ENCODE results near the gene SIGLECL1. TPM values are rescaled to one million over a fixed set of nuclear protein-coding genes. Genes with fewer than 3 reads are reported as not detected.

SIGLECL1 gene
- total RNA-seq, 1 experiment from 2014 or later: not detected

DNA sequence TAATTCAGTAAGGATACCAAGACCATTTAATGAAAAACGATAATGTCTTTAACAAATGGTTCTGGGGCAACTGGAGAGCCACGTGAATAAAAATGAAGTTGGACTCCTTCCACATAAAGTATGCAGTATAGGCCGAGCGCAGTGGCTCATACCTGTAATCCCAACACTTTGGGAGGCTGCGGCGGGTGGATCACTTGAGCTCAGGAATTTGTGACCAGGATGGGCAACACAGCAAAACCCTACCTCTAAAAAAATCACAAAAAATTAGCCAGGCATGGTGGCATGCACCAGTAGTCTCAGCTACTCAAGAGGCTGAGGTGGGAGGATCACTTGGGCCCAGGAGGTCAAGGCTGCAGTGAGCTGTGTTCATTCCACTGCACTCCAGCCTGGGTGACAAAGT lies 46.6 kb upstream of the SIGLECL1 start:
- Histone ChIP-seq H3K23ac (ENCODE audit: insufficient read length, low read depth, low read length) (no peak overlapping the region), H3K4me1 (ENCODE audit: insufficient read depth, low read length) (no peaks in the 10 kb centered on the region), H3K9ac (ENCODE audit: extremely low read depth, insufficient read length, low read length) (no peak overlapping the region), H3K56ac (ENCODE audit: insufficient read length, low read depth, low read length) (no peak overlapping the region), H3K18ac (ENCODE audit: insufficient read length, low read depth, low read length) (no peak overlapping the region), H2BK15ac (ENCODE audit: low read depth, low read length) (no peak overlapping the region), H3K79me1 (ENCODE audit: insufficient read depth, low read depth, low read length, poor library complexity, severe bottlenecking) (no peaks in the 10 kb centered on the region), H3K23me2 (ENCODE audit: insufficient read length, low read depth, low read length, poor library complexity, severe bottlenecking) (peaks cover 2% of the 10 kb centered on the region), H4K5ac (ENCODE audit: insufficient read length, low read depth, low read length) (no peak overlapping the region), H2AFZ (ENCODE audit: low read length) (no peak overlapping the region), H3K27ac (ENCODE audit: insufficient read length, low read depth, low read length) (no peak overlapping the region), H3K14ac (ENCODE audit: insufficient read depth, low read length) (no peak overlapping the region), H2AK5ac (ENCODE audit: insufficient read length, low read length) (no peak overlapping the region), H3K4me2 (ENCODE audit: insufficient read depth, insufficient read length, low read length) (no peak overlapping the region), H3T11ph (ENCODE audit: low read length) (no peak overlapping the region), H3K27me3 (ENCODE audit: insufficient read depth, low read length) (no peaks in the 10 kb centered on the region), H3K9me3 (ENCODE audit: control insufficient read depth, low read depth, low read length) (no peaks in the 10 kb centered on the region), H3K79me2 (ENCODE audit: insufficient read depth, low read length) (no peaks in the 10 kb centered on the region), H3K4ac (ENCODE audit: low read depth, low read length) (no peak overlapping the region), H4K20me1 (ENCODE audit: control insufficient read depth, insufficient read depth, insufficient read length) (no peaks in the 10 kb centered on the region), H2BK120ac (ENCODE audit: low read depth, low read length, poor library complexity, severe bottlenecking) (no peak overlapping the region), H2BK20ac (ENCODE audit: low read depth, low read length, poor library complexity, severe bottlenecking) (no peak overlapping the region), H2BK12ac (ENCODE audit: insufficient read length, low read depth, low read length) (no peak overlapping the region), H4K8ac (replicated peaks; ENCODE audit: insufficient read length, low read depth, low read length) (no peak overlapping the region), H2BK5ac (ENCODE audit: insufficient read length, low read length) (no peak overlapping the region), H4K91ac (ENCODE audit: insufficient read length, low read depth, low read length) (no peak overlapping the region)
- Mint-ChIP-seq H3K27me3 (ENCODE audit: low read depth) (peaks cover 21% of the 10 kb centered on the region), H3K9me3 (peaks cover 0 to 89% of the 10 kb centered on the region in 2 experiments; a peak in 3 of 5 replicates), H3K4me3 (no peak overlapping the region), H3K27ac (no peak overlapping the region), H3K36me3 (ENCODE audit: insufficient read depth in 1 of 3, low read depth in 3 of 3) (no peaks in the 10 kb centered on the region; a peak in 1 of 7 replicates), H3K4me1 (no peaks in the 10 kb centered on the region)
- no peak for DNase-seq
- TF ChIP-seq, protein P1, sequence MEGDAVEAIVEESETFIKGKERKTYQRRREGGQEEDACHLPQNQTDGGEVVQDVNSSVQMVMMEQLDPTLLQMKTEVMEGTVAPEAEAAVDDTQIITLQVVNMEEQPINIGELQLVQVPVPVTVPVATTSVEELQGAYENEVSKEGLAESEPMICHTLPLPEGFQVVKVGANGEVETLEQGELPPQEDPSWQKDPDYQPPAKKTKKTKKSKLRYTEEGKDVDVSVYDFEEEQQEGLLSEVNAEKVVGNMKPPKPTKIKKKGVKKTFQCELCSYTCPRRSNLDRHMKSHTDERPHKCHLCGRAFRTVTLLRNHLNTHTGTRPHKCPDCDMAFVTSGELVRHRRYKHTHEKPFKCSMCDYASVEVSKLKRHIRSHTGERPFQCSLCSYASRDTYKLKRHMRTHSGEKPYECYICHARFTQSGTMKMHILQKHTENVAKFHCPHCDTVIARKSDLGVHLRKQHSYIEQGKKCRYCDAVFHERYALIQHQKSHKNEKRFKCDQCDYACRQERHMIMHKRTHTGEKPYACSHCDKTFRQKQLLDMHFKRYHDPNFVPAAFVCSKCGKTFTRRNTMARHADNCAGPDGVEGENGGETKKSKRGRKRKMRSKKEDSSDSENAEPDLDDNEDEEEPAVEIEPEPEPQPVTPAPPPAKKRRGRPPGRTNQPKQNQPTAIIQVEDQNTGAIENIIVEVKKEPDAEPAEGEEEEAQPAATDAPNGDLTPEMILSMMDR (conservative IDR thresholded peaks at IDR 0.05): no peak
- WGBS (ENCODE audit: extremely low coverage, insufficient read length, low lambda C conversion rate): no CpG with 5 or more reads among the region's 6 CpGs

Measured in H9 (cell line).